Neural crest cell (in vitro differentiated cells): ENCODE measurements around the gene ZNF804A. TPM values are rescaled to one million over a fixed set of nuclear protein-coding genes. Genes with fewer than 3 reads are reported as not detected.
"Not testable (repeated sequence)": the region's sequence is repeated elsewhere in the genome, so short reads cannot be mapped to it uniquely, and the experiment has no call there.

Source experiments
- DNase-seq: peaks from one replicate; pipeline ENCODE4 v3.0.0; 2021; ENCODE audit warnings: low read depth, mixed read lengths, low spot score
- H3K27ac Mint-ChIP-seq: one replicate; pipeline ENCODE4 v1.8.0; 2021; ENCODE audit warnings: mild to moderate bottlenecking, mixed read lengths; ENCODE audit not compliant: unreplicated experiment
- H3K27me3 Mint-ChIP-seq: 2 replicates; pipeline ENCODE4 v1.8.0; 2021; ENCODE audit warnings: low read depth, mild to moderate bottlenecking, mixed read lengths
- H3K36me3 Mint-ChIP-seq: 2 replicates; pipeline ENCODE4 v1.8.0; 2021; ENCODE audit warnings: low read depth, mild to moderate bottlenecking, mixed read lengths
- H3K4me1 Mint-ChIP-seq: 2 replicates; pipeline ENCODE4 v1.8.0; 2021; ENCODE audit warnings: mixed read lengths
- H3K4me3 Mint-ChIP-seq: one replicate; pipeline ENCODE4 v1.8.0; 2021; ENCODE audit warnings: mild to moderate bottlenecking, mixed read lengths
- H3K9me3 Mint-ChIP-seq: 2 replicates; pipeline ENCODE4 v1.8.0; 2021; ENCODE audit warnings: mixed read lengths
- CTCF ChIP-seq: fragments of 200-600 bp; sonication (generic); conservative IDR thresholded peaks from 2 replicates; pipeline ENCODE4 v1.5.0; 2021; ENCODE audit warnings: antibody characterized with exemption, mild to moderate bottlenecking
- total RNA-seq: library from RNA; stranded (reverse); gene quantifications from 2 replicates; pipeline ENCODE4 v1.2.1, GENCODE V29; 2021

The ZNF804A gene
- total RNA-seq, 1 donor from 2014 or later: 0.47 TPM

DNA sequence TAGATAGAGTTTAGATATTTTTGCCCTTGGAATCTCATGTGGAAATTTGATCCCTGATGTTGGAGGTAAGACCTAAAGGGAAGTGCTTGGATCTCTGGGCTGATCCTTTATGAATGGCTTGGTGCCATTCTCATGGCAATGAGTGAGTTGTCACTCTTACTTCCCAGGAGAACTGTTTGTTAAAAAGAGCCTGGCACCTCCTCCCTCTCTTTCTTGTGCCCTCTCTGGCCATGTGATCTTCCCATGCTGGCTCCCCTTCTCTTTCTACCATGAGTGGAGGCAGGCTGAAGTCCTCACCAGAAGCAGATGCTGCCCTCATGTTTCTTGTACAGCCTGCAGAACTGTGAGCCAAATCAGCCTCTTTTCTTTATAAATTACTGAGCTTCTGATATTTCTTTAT, 276.9 kb downstream of the ZNF804A start:
- no peaks in the 10 kb centered on the region for H3K9me3 Mint-ChIP-seq
- H3K4me1 Mint-ChIP-seq: peaks cover 4% of the 10 kb centered on the region
- no peak overlapping the region for H3K27ac Mint-ChIP-seq
- H3K27me3 Mint-ChIP-seq: no peaks in the 10 kb centered on the region
- no peak for TF ChIP-seq CTCF
- no peaks in the 10 kb centered on the region for H3K36me3 Mint-ChIP-seq
- no peak overlapping the region for H3K4me3 Mint-ChIP-seq
- DNase-seq: no peak

DNA sequence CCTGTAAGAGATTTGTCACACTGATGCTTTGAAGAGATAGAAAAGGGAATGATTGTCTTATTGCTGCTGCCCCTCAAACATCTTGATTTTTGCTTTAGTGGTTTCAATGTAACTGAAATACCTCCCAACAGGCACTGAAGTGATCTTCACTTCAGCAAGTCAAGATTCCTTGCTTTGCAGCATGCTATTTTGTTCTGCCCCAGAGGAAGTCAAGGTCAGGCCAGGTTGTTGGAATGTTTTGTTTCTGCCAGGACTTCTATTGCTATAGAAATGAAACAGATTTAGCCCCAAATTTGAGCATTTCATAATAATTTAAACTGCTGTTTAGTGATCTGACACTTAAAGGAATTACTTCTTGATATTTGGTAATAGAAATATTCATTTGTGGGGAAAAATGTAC, 277.6 kb downstream of the ZNF804A start:
- Mint-ChIP-seq H3K4me1 (peaks cover 4% of the 10 kb centered on the region), H3K36me3 (no peaks in the 10 kb centered on the region), H3K27me3 (no peaks in the 10 kb centered on the region), H3K9me3 (no peaks in the 10 kb centered on the region), H3K4me3 (no peak overlapping the region), H3K27ac (no peak overlapping the region)
- TF ChIP-seq CTCF: no peak
- DNase-seq: no peak

DNA sequence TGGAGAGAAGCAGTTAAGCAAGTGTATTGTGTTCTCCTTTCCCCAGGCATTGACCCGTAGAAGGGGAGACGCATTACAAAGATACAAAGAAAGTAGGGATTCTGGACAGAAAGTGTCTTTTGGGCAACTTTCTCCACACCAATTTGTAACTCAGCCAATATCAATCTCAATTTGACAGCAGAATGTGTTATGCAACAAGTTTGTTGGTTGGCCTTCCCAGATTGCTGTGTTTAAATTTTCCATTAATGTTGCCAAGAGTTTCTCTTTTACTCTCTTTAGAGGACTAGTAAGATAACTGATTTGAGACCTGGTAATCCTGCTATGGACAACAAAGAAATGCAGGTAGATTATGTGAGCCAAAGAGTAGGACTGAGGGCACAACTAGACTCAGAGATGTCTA, 279.6 kb downstream of the ZNF804A start:
- H3K27ac Mint-ChIP-seq: no peak overlapping the region
- H3K36me3 Mint-ChIP-seq: no peaks in the 10 kb centered on the region
- no peaks in the 10 kb centered on the region for H3K9me3 Mint-ChIP-seq

DNA sequence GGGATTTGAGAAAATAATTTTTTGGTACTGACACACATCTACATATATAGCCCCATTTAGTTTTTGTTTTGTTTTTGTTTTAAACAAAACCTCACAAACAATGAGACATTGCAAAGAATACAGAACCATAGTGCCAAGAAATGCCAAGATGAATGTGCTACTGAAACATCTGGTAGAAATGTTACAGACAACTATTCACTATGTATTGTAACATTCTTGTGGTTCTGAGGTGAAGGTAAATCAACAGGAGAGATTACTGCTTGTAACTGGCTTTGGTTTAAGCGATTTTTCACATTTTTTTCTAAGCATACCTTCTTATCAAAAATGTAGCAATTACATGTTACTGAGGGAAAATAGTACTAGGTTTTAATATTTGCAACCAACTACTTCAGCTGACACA, 281.3 kb downstream of the ZNF804A start:
- Mint-ChIP-seq H3K4me1 (no peaks in the 10 kb centered on the region), H3K4me3 (no peak overlapping the region), H3K36me3 (no peaks in the 10 kb centered on the region), H3K27ac (no peak overlapping the region), H3K9me3 (peaks cover 2% of the 10 kb centered on the region), H3K27me3 (no peaks in the 10 kb centered on the region)
- TF ChIP-seq CTCF: no peak
- no peak for DNase-seq

More for the DNA sequence above, 279.6 kb downstream of the ZNF804A start:
- Mint-ChIP-seq H3K4me1 (no peaks in the 10 kb centered on the region), H3K4me3 (no peak overlapping the region), H3K27me3 (no peaks in the 10 kb centered on the region)
- no peak for TF ChIP-seq CTCF
- no peak for DNase-seq

GRCh38 chr2:184886585-184886984, 288.3 kb downstream of the ZNF804A start:
- not testable (repeated sequence) for DNase-seq, H3K36me3 Mint-ChIP-seq, H3K4me1 Mint-ChIP-seq, H3K27me3 Mint-ChIP-seq, H3K27ac Mint-ChIP-seq, H3K4me3 Mint-ChIP-seq
- peaks cover 17% of the 10 kb centered on the region for H3K9me3 Mint-ChIP-seq

- H3K36me3 Mint-ChIP-seq: peaks cover 1% of the 10 kb centered on the region
- H3K9me3 Mint-ChIP-seq: peaks cover 9% of the 10 kb centered on the region
- no peak for DNase-seq
- no peak overlapping the region for H3K4me3 Mint-ChIP-seq
- H3K4me1 Mint-ChIP-seq: no peaks in the 10 kb centered on the region
- H3K27me3 Mint-ChIP-seq: no peaks in the 10 kb centered on the region
- no peak for TF ChIP-seq CTCF
- no peak overlapping the region for H3K27ac Mint-ChIP-seq
These were observed 292.0 kb downstream of the ZNF804A start for GRCh38 chr2:184890311-184890710.
